Right ventricle myocardium inferior (tissue), 1 donor: ENCODE results near the gene TMC6. TPM values are rescaled to one million over a fixed set of nuclear protein-coding genes. Genes with fewer than 3 reads are reported as not detected.
"Not testable (repeated sequence)": the region's sequence is repeated elsewhere in the genome, so short reads cannot be mapped to it uniquely, and the experiment has no call there.

Experiments
- ATAC-seq: fragments of 200-7000 bp; cut with Tn5 transposase; one replicate; pipeline ENCODE4 v1.9.1; 2020; ENCODE audit warnings: mild to moderate bottlenecking, moderate library complexity
- DNase-seq: peaks from one replicate; pipeline ENCODE4 v3.0.0; 2021; ENCODE audit errors: missing footprints
- intact Hi-C: fragments of 100-400 bp; cut with DNase I; formaldehyde crosslinking; loops from one replicate; pipeline ENCODE4 v1.11.0; 2022
- long read RNA-seq: library from polyadenylated mRNA; unstranded; transcript quantifications from one replicate; pipeline ENCODE4 v2.0.0, GENCODE V29; 2021
- total RNA-seq: library from RNA; stranded (reverse); fragmentation: NEBNext Ultra II Directional; extraction: Animal tissue kit (Norgen Biotek cat#: 25700); gene quantifications from one replicate; pipeline ENCODE4 v1.2.1, GENCODE V29; 2021
- donor health status: DM: no; HTN: yes; CAD: no; lungs with severe emphysema.

TMC6 gene
- 77.0 TPM for total RNA-seq
- long read RNA-seq, full-length matches to known transcripts = 23 of 89 reads
- long read RNA-seq, partial matches to known transcripts = 27 of 89 reads
- long read RNA-seq, other reads (novel, unspliced or antisense) = 39 of 89 reads

GRCh38 chr17:78128551-78129350, at the start of gene TMC6:
Gene TMC6 (minus strand): TSS chr17:78128755. CDS start chr17:78126832, 1,923 bp downstream.
- ATAC-seq (peak; percentile 27), DNase-seq (peak; percentile 85)
- intact Hi-C loops = loop anchor here (5.0 kb wide), 1 partner anchor 44 kb away; no protein-coding TSS in a partner anchor

- DNase-seq (peak; percentile 91), ATAC-seq (peak; percentile 18)
- intact Hi-C loops = loop anchor here (1.0 kb wide), 1 partner anchor 64 kb away; no protein-coding TSS in a partner anchor
Observed at GRCh38 chr17:78176548-78177025, 48.0 kb upstream of the TMC6 start.

- intact Hi-C loops = no loop called here
- no peak for ATAC-seq
- no peak for DNase-seq
Observed at GRCh38 chr17:78175643-78175981, 47.1 kb upstream of the TMC6 start.

- ATAC-seq = no peak
- intact Hi-C loops = loop anchor here (5.0 kb wide), 1 partner anchor 48 kb away; the partner anchor contains the start of gene TMC6
- no peak for DNase-seq
Observed at GRCh38 chr17:78174870-78175642, 46.5 kb upstream of the TMC6 start.

GRCh38 chr17:78174346-78174869, 45.9 kb upstream of the TMC6 start:
- intact Hi-C loops = loop anchor here (5.0 kb wide), 1 partner anchor 47 kb away; the partner anchor contains the start of gene TMC6
- DNase-seq (peak; percentile 93), ATAC-seq (peak; percentile 75)

GRCh38 chr17:78173097-78173715, 44.7 kb upstream of the TMC6 start:
- ATAC-seq (peak; percentile 6), DNase-seq (no peak)
- intact Hi-C loops = loop anchor here (5.0 kb wide), 1 partner anchor 46 kb away; the partner anchor contains the start of gene TMC6

- DNase-seq = peak; percentile 85
- peak; percentile 31 for ATAC-seq
- intact Hi-C loops = loop anchor here (5.0 kb wide), 1 partner anchor 45 kb away; the partner anchor contains the start of gene TMC6
Observed at GRCh38 chr17:78172249-78173051, 43.9 kb upstream of the TMC6 start.

- not testable (repeated sequence) for ATAC-seq, DNase-seq
- intact Hi-C loops = loop anchor here (5.0 kb wide), 1 partner anchor 44 kb away; the partner anchor contains the start of gene TMC6
Observed at GRCh38 chr17:78171591-78172248, 43.2 kb upstream of the TMC6 start.

GRCh38 chr17:78170692-78171590, 42.4 kb upstream of the TMC6 start:
- DNase-seq = no peak
- no peak for ATAC-seq
- intact Hi-C loops = loop anchor here (5.0 kb wide), 1 partner anchor 44 kb away; the partner anchor contains the start of gene TMC6

- intact Hi-C loops = loop anchor here (2.0 kb wide), 1 partner anchor 24 kb away; no protein-coding TSS in a partner anchor
- ATAC-seq = peak; percentile 27
- no peak for DNase-seq
Observed at GRCh38 chr17:78168903-78169793, 40.6 kb upstream of the TMC6 start.

- intact Hi-C loops = loop anchor here (2.0 kb wide), 1 partner anchor 24 kb away; no protein-coding TSS in a partner anchor
- DNase-seq (peak; percentile 96), ATAC-seq (peak; percentile 66)
Observed at GRCh38 chr17:78168242-78168902, 39.8 kb upstream of the TMC6 start, which contains the start of gene SYNGR2. Gene SYNGR2 (plus strand): TSS chr17:78168581. CDS start chr17:78168617, 36 bp downstream.

GRCh38 chr17:78166416-78166815, 37.9 kb upstream of the TMC6 start:
- ATAC-seq (no peak), DNase-seq (no peak)
- intact Hi-C loops = no loop called here

GRCh38 chr17:78164748-78165607, 36.4 kb upstream of the TMC6 start:
- no peak for ATAC-seq
- intact Hi-C loops = no loop called here
- no peak for DNase-seq
